HepG2 (cell line): ENCODE results near the gene TIAM1. TPM values are rescaled to one million over a fixed set of nuclear protein-coding genes. Genes with fewer than 3 reads are reported as not detected.

Source experiments
- ATAC-seq: fragments of 200-7000 bp; cut with Tn5 transposase; 3 replicates; pipeline ENCODE4 v1.9.1; 2020; ENCODE audit warnings: mild to moderate bottlenecking, moderate library complexity
- BruUV-seq: library from RNA; stranded (reverse); fragments of 400-500 nt; replicated peaks from 2 replicates; lab custom pipeline; 2021; lab: Mats Ljungman, UMichigan
- CTCF ChIA-PET: fragments of 300-600 bp; formaldehyde crosslinking; extraction: SDS; loops from one replicate; lab custom pipeline; 2021; ENCODE audit warnings: low total read pairs, inconsistent platforms, low intra/inter-chr PET ratio; lab: Yijun Ruan, JAX
- POLR2A ChIA-PET: fragments of 350-600 bp; sonication (Branson Sonifier 250); formaldehyde crosslinking; loops from one replicate; lab custom pipeline; 2020; ENCODE audit warnings: antibody characterized with exemption, inconsistent platforms; lab: Yijun Ruan, JAX
- DNase-seq: peaks from one replicate; pipeline ENCODE4 v3.0.0-alpha.2; 2015; ENCODE audit warnings: low spot score
- FAIRE-seq: peaks from 3 replicates; lab custom pipeline; 2011; peaks lifted over from hg19 to GRCh38; lab: Jason Lieb, UNC
- H2AFZ ChIP-seq: one replicate; pipeline ENCODE4 v1.6.1; 2011; ENCODE audit warnings: low read length, inconsistent platforms
- H3K27ac ChIP-seq: fragments of 300-600 bp; 3 replicates; pipeline ENCODE4 v1.8.0; 2011; ENCODE audit warnings: mixed run types, mild to moderate bottlenecking, mixed read lengths, low read length, inconsistent platforms; ENCODE audit not compliant: insufficient read depth; ENCODE audit errors: extremely low read length
- H3K27me3 ChIP-seq, 2 experiments: fragments of 200-600 bp in 1 of 2; 2 replicates in 1 of 2; 3 replicates in 1 of 2; pipeline versions ENCODE4 v1.6.0 to v1.8.0; 2011; ENCODE audit warnings: low read length in 2 of 2, mild to moderate bottlenecking in 2 of 2, moderate library complexity in 2 of 2, inconsistent platforms in 1 of 2; ENCODE audit not compliant: insufficient read depth in 2 of 2, control insufficient read depth in 1 of 2
- H3K36me3 ChIP-seq, 2 experiments: fragments of 200-600 bp in 1 of 2; replicated peaks in 1 of 2; 2 replicates in 1 of 2; 3 replicates in 1 of 2; pipeline versions ENCODE4 v1.5.1 to v1.8.0; 2011; ENCODE audit warnings: low read length in 2 of 2, inconsistent platforms in 1 of 2; ENCODE audit not compliant: insufficient read depth in 2 of 2, control insufficient read depth in 1 of 2
- H3K4me1 ChIP-seq: 2 replicates; pipeline ENCODE4 v1.5.1; 2012; ENCODE audit warnings: low read length, inconsistent platforms; ENCODE audit not compliant: insufficient read depth
- H3K4me2 ChIP-seq: 2 replicates; pipeline ENCODE4 v1.6.0; 2011; ENCODE audit warnings: low read depth, low read length, inconsistent platforms
- H3K4me3 ChIP-seq, 3 experiments: fragments of 200-600 bp in 1 of 3; sonication (generic), shearing (Covaris generic) in 1 of 3; replicated peaks in 1 of 3; 2 replicates each; pipeline ENCODE4 v1.5.1; 2011 to 2016; ENCODE audit warnings: low read length in 3 of 3, inconsistent platforms in 2 of 3, low read depth in 2 of 3, mild to moderate bottlenecking in 2 of 3, control low read depth in 1 of 3, mixed read lengths in 1 of 3; ENCODE audit not compliant: insufficient read depth in 1 of 3
- H3K79me2 ChIP-seq: one replicate; pipeline ENCODE4 v1.6.1; 2011; ENCODE audit warnings: low read length, inconsistent platforms; ENCODE audit not compliant: insufficient read depth
- H3K9ac ChIP-seq: 2 replicates; pipeline ENCODE4 v1.6.0; 2011; ENCODE audit warnings: mild to moderate bottlenecking, low read depth, low read length, inconsistent platforms; ENCODE audit not compliant: insufficient read depth
- H3K9me3 ChIP-seq: 2 replicates; pipeline ENCODE4 v1.5.1; 2012; ENCODE audit warnings: mild to moderate bottlenecking, low read length
- H4K20me1 ChIP-seq: 2 replicates; pipeline ENCODE4 v1.6.0; 2011; ENCODE audit warnings: inconsistent platforms, mild to moderate bottlenecking, low read length, moderate library complexity; ENCODE audit not compliant: insufficient read depth
- ATF7 ChIP-seq, 2 experiments: fragments of 450-650 bp in 1 of 2; sonication (generic) in 1 of 2; formaldehyde crosslinking in 1 of 2; IDR thresholded peaks; 2 replicates each; pipeline versions ENCODE4 v1.4.0 to v1.6.1; 2016 to 2020; ENCODE audit warnings: antibody characterized with exemption in 1 of 2, mild to moderate bottlenecking in 1 of 2, missing genetic modification reagents in 1 of 2
- CHCHD3 ChIP-seq: sonication (generic); formaldehyde crosslinking; IDR thresholded peaks from 2 replicates; pipeline ENCODE4 v1.8.0; 2022; ENCODE audit warnings: mild to moderate bottlenecking, missing genetic modification reagents, moderate library complexity
- FIP1L1 ChIP-seq: fragments of 200-400 bp; formaldehyde crosslinking; IDR thresholded peaks from 2 replicates; pipeline ENCODE4 v1.6.1; 2018; ENCODE audit warnings: low read depth, mild to moderate bottlenecking, low read length, moderate library complexity, borderline replicate concordance; ENCODE audit not compliant: insufficient read depth
- FOXC1 ChIP-seq: sonication (generic); formaldehyde crosslinking; IDR thresholded peaks from 2 replicates; pipeline ENCODE4 v1.8.0; 2022; ENCODE audit warnings: mild to moderate bottlenecking, missing genetic modification reagents, borderline replicate concordance
- FOXK1 ChIP-seq: sonication (generic); formaldehyde crosslinking; IDR thresholded peaks from 2 replicates; pipeline ENCODE4 v1.4.0; 2020; ENCODE audit warnings: low read depth, missing genetic modification reagents, borderline replicate concordance
- GATAD2A ChIP-seq: IDR thresholded peaks from 2 replicates; pipeline ENCODE4 v1.6.1; 2016
- IKZF1 ChIP-seq: fragments of 450-650 bp; IDR thresholded peaks from 2 replicates; pipeline ENCODE4 v1.7.1; 2016
- KLF13 ChIP-seq: sonication (generic); formaldehyde crosslinking; IDR thresholded peaks from 2 replicates; pipeline ENCODE4 v1.4.0; 2020; ENCODE audit warnings: mild to moderate bottlenecking, missing genetic modification reagents
- RAD21 ChIP-seq: fragments of 450-650 bp; formaldehyde crosslinking; IDR thresholded peaks from 2 replicates; pipeline ENCODE4 v1.5.0; 2020; ENCODE audit warnings: mild to moderate bottlenecking
- SKIL ChIP-seq: sonication (generic); formaldehyde crosslinking; IDR thresholded peaks from 2 replicates; pipeline ENCODE4 v1.8.0; 2022; ENCODE audit warnings: missing genetic modification reagents, mild to moderate bottlenecking, moderate library complexity, borderline replicate concordance
- SMYD3 ChIP-seq: sonication (generic); formaldehyde crosslinking; IDR thresholded peaks from 2 replicates; pipeline ENCODE4 v1.8.1; 2023; ENCODE audit warnings: mild to moderate bottlenecking, missing genetic modification reagents
- SNRNP70 ChIP-seq: fragments of 200-400 bp; formaldehyde crosslinking; IDR thresholded peaks from 2 replicates; pipeline ENCODE4 v1.6.1; 2017; ENCODE audit warnings: mild to moderate bottlenecking, low read depth, low read length, moderate library complexity
- TFE3 ChIP-seq: IDR thresholded peaks from 2 replicates; pipeline ENCODE4 v1.6.1; 2016
- TIGD3 ChIP-seq: sonication (generic); formaldehyde crosslinking; IDR thresholded peaks from 2 replicates; pipeline ENCODE4 v1.5.1; 2020; ENCODE audit warnings: mild to moderate bottlenecking, missing genetic modification reagents, borderline replicate concordance
- ZBTB25 ChIP-seq: IDR thresholded peaks from 2 replicates; pipeline ENCODE4 v1.6.1; 2018; ENCODE audit warnings: missing genetic modification reagents
- ZNF296 ChIP-seq: sonication (generic); formaldehyde crosslinking; conservative IDR thresholded peaks from 2 replicates; pipeline ENCODE4 v1.5.0; 2020; ENCODE audit warnings: mild to moderate bottlenecking, missing genetic modification reagents
- ZNF607 ChIP-seq: sonication (generic); formaldehyde crosslinking; IDR thresholded peaks from 2 replicates; pipeline ENCODE4 v1.5.1; 2020; ENCODE audit warnings: missing genetic modification reagents, mild to moderate bottlenecking, borderline replicate concordance
- ZNF652 ChIP-seq: IDR thresholded peaks from 2 replicates; pipeline ENCODE4 v1.6.1; 2016; ENCODE audit warnings: low read depth, borderline replicate concordance
- ZNF788 ChIP-seq: sonication (generic); formaldehyde crosslinking; IDR thresholded peaks from 2 replicates; pipeline ENCODE4 v1.5.0; 2020; ENCODE audit warnings: mild to moderate bottlenecking, missing genetic modification reagents, borderline replicate concordance
- WGBS: methylation state at CpG from one replicate; pipeline ENCODE4 v1.1.6; 2017; ENCODE audit warnings: low lambda C conversion rate; 5-methylcytosine and 5-hydroxymethylcytosine counted together
- in situ Hi-C: cut with HindIII; loops from 2 replicates; pipeline ENCODE4 v1.10.0; 2017; ENCODE audit warnings: low pct_unique_long_range_greater_than_20kb; ENCODE audit not compliant: extremely low pct_ligation_motif_present
- intact Hi-C: fragments of 100-400 bp; cut with micrococcal nuclease; formaldehyde crosslinking; loops from one replicate; pipeline ENCODE4 v1.10.0; 2022; ENCODE audit not compliant: unreplicated experiment
- polyA plus RNA-seq, 8 experiments: library from polyadenylated mRNA; depleted of rRNA in 3 of 8; stranded (reverse) in 7 of 8; unstranded in 1 of 8; fragments of >200 nt; fragmentation: Illumina TruSeq in 4 of 8; extraction: Trizol in 4 of 8; gene quantifications; 2 replicates each; pipeline versions ENCODE4 v1.2.1 to v1.2.3, GENCODE V29; 2011 to 2016; ENCODE audit warnings: low read depth in 4 of 8, missing spikeins in 1 of 8, mixed read lengths in 1 of 8; ENCODE audit not compliant: insufficient read depth in 1 of 8
- total RNA-seq, 5 experiments: library from RNA; depleted of rRNA; stranded (reverse); fragments of >200 nt; fragmentation: Illumina TruSeq; extraction: Trizol; gene quantifications; 2 replicates each; pipeline ENCODE4 v1.2.3, GENCODE V29; 2016; ENCODE audit warnings: low read depth in 1 of 5

TIAM1 gene
- total and polyA plus RNA-seq, 2 of the 13 experiments (the other 11 are each of a cell fraction or from before 2014, with no cell fraction given): 0.13 to 0.24 TPM

- Histone ChIP-seq H3K9me3 (no peaks in the 10 kb centered on the region), H2AFZ (no peak overlapping the region), H3K4me3 (no peak overlapping the region), H3K4me2 (no peak overlapping the region), H3K27ac (no peak overlapping the region), H3K4me1 (peaks cover 9% of the 10 kb centered on the region; the same call in 1 of the 2 replicates), H3K36me3 (no peaks in the 10 kb centered on the region), H4K20me1 (no peaks in the 10 kb centered on the region), H3K27me3 (no peaks in the 10 kb centered on the region), H3K79me2 (no peaks in the 10 kb centered on the region), H3K9ac (no peak overlapping the region)
- ChIA-PET POLR2A (no interaction called here), CTCF (no interaction called here)
- in situ Hi-C loops (no loop called here), intact Hi-C loops (no loop called here)
- FAIRE-seq (no peak), DNase-seq (no peak), ATAC-seq (no peak)
- no TSS peak for BruUV-seq
- WGBS: 65% methylated on average over 24 of the region's 25 CpGs
- no peak for TF ChIP-seq RAD21 (CRISPR knock-in tag)
- TF ChIP-seq ZNF607 (CRISPR knock-in tag): no peak
- TF ChIP-seq ZNF652 (CRISPR knock-in tag): no peak
- TF ChIP-seq SMYD3: no peak
- no peak for TF ChIP-seq ZBTB25 (CRISPR knock-in tag)
- no peak for TF ChIP-seq FIP1L1
- TF ChIP-seq KLF13 (CRISPR knock-in tag): no peak
- TF ChIP-seq SNRNP70: no peak
- no peak for TF ChIP-seq TFE3 (CRISPR knock-in tag)
- TF ChIP-seq TIGD3 (CRISPR knock-in tag): no peak
- TF ChIP-seq GATAD2A (CRISPR knock-in tag): no peak
- TF ChIP-seq CHCHD3 (CRISPR knock-in tag): no peak
- TF ChIP-seq ZNF296 (CRISPR knock-in tag): no peak
- TF ChIP-seq IKZF1: no peak
- no peak for TF ChIP-seq SKIL (CRISPR knock-in tag)
- no peak for TF ChIP-seq FOXC1
- TF ChIP-seq ATF7 (IDR thresholded peaks at IDR 0.05): no peak
- TF ChIP-seq ATF7 (CRISPR knock-in tag; IDR thresholded peaks at IDR 0.05): no peak
- no peak for TF ChIP-seq ZNF788
- TF ChIP-seq FOXK1 (CRISPR knock-in tag): no peak
Measured at GRCh38 chr21:31173881-31174555, 170.0 kb downstream of the TIAM1 start.
